Activated B cell treated with CpG ODN at 0.5 μM for 24 hours (primary cell): Measurements from ENCODE around the gene L3MBTL1. TPM values are rescaled to one million over a fixed set of nuclear protein-coding genes. Genes with fewer than 3 reads are reported as not detected.

Experiments
- ATAC-seq: fragments of 200-7000 bp; cut with Tn5 transposase; one replicate; pipeline ENCODE4 v1.10.0; 2021; ENCODE audit warnings: low read depth, mild to moderate bottlenecking, moderate library complexity
- CTCF ChIA-PET: fragments of 350-600 bp; sonication (Branson Sonifier 250); formaldehyde crosslinking; loops from one replicate; lab custom pipeline; 2021; ENCODE audit warnings: antibody characterized with exemption; lab: Charles Lee
- POLR2A ChIA-PET: fragments of 350-600 bp; sonication (Branson Sonifier 250); formaldehyde crosslinking; loops from one replicate; lab custom pipeline; 2021; ENCODE audit warnings: antibody characterized with exemption; lab: Charles Lee
- DNase-seq: peaks from one replicate; pipeline ENCODE4 v3.0.0; 2022
- H3K27ac Mint-ChIP-seq: one replicate; pipeline ENCODE4 v1.8.0; 2020; ENCODE audit warnings: mixed read lengths
- H3K27me3 Mint-ChIP-seq: one replicate; pipeline ENCODE4 v1.8.0; 2021; ENCODE audit warnings: mixed read lengths
- H3K36me3 Mint-ChIP-seq: one replicate; pipeline ENCODE4 v1.8.0; 2021; ENCODE audit warnings: low read depth, mixed read lengths
- H3K4me1 Mint-ChIP-seq: one replicate; pipeline ENCODE4 v1.8.0; 2021; ENCODE audit warnings: mixed read lengths
- H3K4me3 Mint-ChIP-seq: one replicate; pipeline ENCODE4 v1.8.0; 2020; ENCODE audit warnings: mild to moderate bottlenecking, mixed read lengths
- H3K9me3 Mint-ChIP-seq: one replicate; pipeline ENCODE4 v1.8.0; 2020; ENCODE audit warnings: mixed read lengths
- CTCF ChIP-seq: fragments of 200-600 bp; IDR thresholded peaks from one replicate; pipeline ENCODE4 v1.8.0; 2022; ENCODE audit warnings: antibody characterized with exemption, mild to moderate bottlenecking
- intact Hi-C: fragments of 100-400 bp; cut with micrococcal nuclease; formaldehyde crosslinking; loops from one replicate; pipeline ENCODE4 v1.15.1; 2024
- total RNA-seq: library from RNA; stranded (reverse); gene quantifications from 2 replicates; pipeline ENCODE4 v1.2.3, GENCODE V29; 2022

The L3MBTL1 gene
- total RNA-seq, 1 donor from 2014 or later: 22.5 TPM

GRCh38 chr20:43464219-43464790, 43.2 kb upstream of the L3MBTL1 start:
- H3K4me1 Mint-ChIP-seq: peaks cover 26% of the 10 kb centered on the region
- DNase-seq (no peak), ATAC-seq (no peak)
- ChIA-PET POLR2A (no interaction called here), CTCF (no interaction called here)
- peaks cover 81% of the 10 kb centered on the region for H3K36me3 Mint-ChIP-seq
- no peaks in the 10 kb centered on the region for H3K27me3 Mint-ChIP-seq
- no peak overlapping the region for H3K27ac Mint-ChIP-seq
- H3K4me3 Mint-ChIP-seq: no peak overlapping the region
- TF ChIP-seq CTCF: no peak
- intact Hi-C loops: no loop called here
- no peaks in the 10 kb centered on the region for H3K9me3 Mint-ChIP-seq

- Mint-ChIP-seq H3K27me3 (no peaks in the 10 kb centered on the region), H3K9me3 (no peaks in the 10 kb centered on the region), H3K4me1 (peaks cover 16% of the 10 kb centered on the region), H3K36me3 (peaks cover 81% of the 10 kb centered on the region), H3K27ac (no peak overlapping the region), H3K4me3 (no peak overlapping the region)
- no peak for DNase-seq
- no peak for ATAC-seq
- POLR2A ChIA-PET: interaction anchor here (2.1 kb wide), 1 partner anchor 8 kb away, joined by 15 read pairs; the partner anchor contains the start of gene SRSF6
- intact Hi-C loops: no loop called here
- TF ChIP-seq CTCF: no peak
- CTCF ChIA-PET: no interaction called here
These were observed 41.9 kb upstream of the L3MBTL1 start for GRCh38 chr20:43465625-43465943.

- TF ChIP-seq CTCF: no peak
- Mint-ChIP-seq H3K36me3 (peaks cover 63% of the 10 kb centered on the region), H3K27ac (no peak overlapping the region), H3K4me1 (peaks cover 8% of the 10 kb centered on the region), H3K9me3 (no peaks in the 10 kb centered on the region), H3K27me3 (no peaks in the 10 kb centered on the region), H3K4me3 (no peak overlapping the region)
- DNase-seq (no peak), ATAC-seq (no peak)
- intact Hi-C loops: no loop called here
- POLR2A ChIA-PET: interaction anchor here (2.1 kb wide), 1 partner anchor 10 kb away, joined by 15 read pairs; the partner anchor contains the start of gene SRSF6
- CTCF ChIA-PET: no interaction called here
These were observed 39.9 kb upstream of the L3MBTL1 start for GRCh38 chr20:43467589-43467988.

- intact Hi-C loops: no loop called here
- H3K36me3 Mint-ChIP-seq: peaks cover 20% of the 10 kb centered on the region
- no peak for ATAC-seq
- ChIA-PET CTCF (no interaction called here), POLR2A (interaction anchor here (0.5 kb wide), 1 partner anchor 29 kb away, joined by 4 read pairs; no protein-coding TSS in a partner anchor)
- peaks cover 3% of the 10 kb centered on the region for H3K4me1 Mint-ChIP-seq
- no peak overlapping the region for H3K27ac Mint-ChIP-seq
- no peak for TF ChIP-seq CTCF
- H3K4me3 Mint-ChIP-seq: no peak overlapping the region
- DNase-seq: no peak
- H3K9me3 Mint-ChIP-seq: no peaks in the 10 kb centered on the region
- no peaks in the 10 kb centered on the region for H3K27me3 Mint-ChIP-seq
These were observed 34.7 kb upstream of the L3MBTL1 start for GRCh38 chr20:43472671-43473380.

GRCh38 chr20:43473381-43473704, 34.2 kb upstream of the L3MBTL1 start:
- H3K4me3 Mint-ChIP-seq: no peak overlapping the region
- ChIA-PET POLR2A (interaction anchor here (0.6 kb wide), 1 partner anchor 247 kb away, joined by 3 read pairs; no protein-coding TSS in a partner anchor), CTCF (no interaction called here)
- intact Hi-C loops: no loop called here
- no peak for ATAC-seq
- DNase-seq: no peak
- no peak for TF ChIP-seq CTCF
- H3K27me3 Mint-ChIP-seq: no peaks in the 10 kb centered on the region
- peaks cover 3% of the 10 kb centered on the region for H3K4me1 Mint-ChIP-seq
- H3K9me3 Mint-ChIP-seq: no peaks in the 10 kb centered on the region
- H3K36me3 Mint-ChIP-seq: peaks cover 20% of the 10 kb centered on the region
- H3K27ac Mint-ChIP-seq: no peak overlapping the region
